ENCODE data around the gene C2CD4B.

DNA sequence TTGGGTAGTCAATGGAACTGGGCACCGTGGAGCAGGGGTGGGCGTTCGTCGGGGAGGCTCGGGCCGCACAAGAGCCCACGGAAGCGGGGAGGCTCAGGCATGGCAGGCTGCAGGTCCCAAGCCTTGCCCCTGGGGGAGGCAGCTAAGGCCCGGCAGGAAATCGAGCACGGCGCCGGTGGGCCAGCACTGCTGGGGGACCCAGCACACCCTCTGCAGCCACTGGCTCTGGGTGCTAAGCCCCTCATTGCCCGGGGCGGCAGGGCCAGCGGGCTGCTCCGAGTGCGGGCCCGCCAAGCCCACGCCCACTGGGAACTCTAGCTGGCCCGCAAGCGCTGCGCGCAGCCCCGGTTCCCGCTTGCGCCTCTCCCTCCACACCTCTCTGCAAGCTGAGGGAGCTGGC, 21.5 kb upstream of the C2CD4B start:
- TF ChIP-seq, protein P1, sequence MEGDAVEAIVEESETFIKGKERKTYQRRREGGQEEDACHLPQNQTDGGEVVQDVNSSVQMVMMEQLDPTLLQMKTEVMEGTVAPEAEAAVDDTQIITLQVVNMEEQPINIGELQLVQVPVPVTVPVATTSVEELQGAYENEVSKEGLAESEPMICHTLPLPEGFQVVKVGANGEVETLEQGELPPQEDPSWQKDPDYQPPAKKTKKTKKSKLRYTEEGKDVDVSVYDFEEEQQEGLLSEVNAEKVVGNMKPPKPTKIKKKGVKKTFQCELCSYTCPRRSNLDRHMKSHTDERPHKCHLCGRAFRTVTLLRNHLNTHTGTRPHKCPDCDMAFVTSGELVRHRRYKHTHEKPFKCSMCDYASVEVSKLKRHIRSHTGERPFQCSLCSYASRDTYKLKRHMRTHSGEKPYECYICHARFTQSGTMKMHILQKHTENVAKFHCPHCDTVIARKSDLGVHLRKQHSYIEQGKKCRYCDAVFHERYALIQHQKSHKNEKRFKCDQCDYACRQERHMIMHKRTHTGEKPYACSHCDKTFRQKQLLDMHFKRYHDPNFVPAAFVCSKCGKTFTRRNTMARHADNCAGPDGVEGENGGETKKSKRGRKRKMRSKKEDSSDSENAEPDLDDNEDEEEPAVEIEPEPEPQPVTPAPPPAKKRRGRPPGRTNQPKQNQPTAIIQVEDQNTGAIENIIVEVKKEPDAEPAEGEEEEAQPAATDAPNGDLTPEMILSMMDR (IDR thresholded peaks at IDR 0.05): no peak
- TF ChIP-seq POLR2A (IDR thresholded peaks at IDR 0.05): no peak
